Measurements from ENCODE around the gene GCDH. TPM values are rescaled to one million over a fixed set of nuclear protein-coding genes. Genes with fewer than 3 reads are reported as not detected.

The GCDH gene
- total and polyA plus RNA-seq, 2 of the 8 experiments (the other 6 are each of a cell fraction or from before 2014, with no cell fraction given) = 67.3 to 89.4 TPM

GRCh38 chr19:12884202-12884601, 6.8 kb upstream of the GCDH start:
- WGBS, 2 experiments (ENCODE audit: extremely low coverage in 1 of 2, insufficient coverage in 1 of 2, insufficient read length in 1 of 2, insufficient replicate concordance in 2 of 2, low coverage in 1 of 2, low lambda C conversion rate in 2 of 2, missing lambda C conversion rate in 1 of 2) = 80% methylated on average over 3 of the region's 3 CpGs; no CpG with 5 or more reads in 1 of the 2 experiments
- Histone ChIP-seq H2BK12ac (ENCODE audit: low read depth, low read length) (peak overlapping the region; percentile 99), H2BK5ac (ENCODE audit: low read depth, low read length) (no peak overlapping the region), H3K4me2 (ENCODE audit: insufficient read depth in 1 of 2, low read depth in 2 of 2, low read length in 2 of 2) (peak overlapping the region; percentile 75 to 97; a peak in 3 of 4 replicates), H3K9me3 (ENCODE audit: insufficient read depth in 2 of 2, low read depth in 1 of 2, low read length in 1 of 2) (no peaks in the 10 kb centered on the region; a peak in 2 of 4 replicates), H2AFZ (ENCODE audit: low read length) (no peak overlapping the region), H4K8ac (ENCODE audit: extremely low read depth, insufficient read depth, low read length) (peak overlapping the region; percentile 90; the same call in 1 of the 2 replicates), H3K4me3 (ENCODE audit: extremely low read depth in 1 of 4, insufficient read depth in 2 of 4, low read depth in 3 of 4, low read length in 4 of 4) (peak overlapping the region in 1 of 4 experiments; percentile 75; a peak in 2 of 8 replicates), H3K79me2 (ENCODE audit: control insufficient read depth in 1 of 2, insufficient read depth in 2 of 2, low read length in 2 of 2) (no peaks in the 10 kb centered on the region), H3K27ac (ENCODE audit: low read depth, low read length) (no peak overlapping the region), H4K20me1 (replicated peaks in 1 of 2; ENCODE audit: control insufficient read depth in 1 of 2, insufficient read depth in 2 of 2, low read length in 2 of 2) (no peaks in the 10 kb centered on the region), H3K36me3 (ENCODE audit: control insufficient read depth in 2 of 4, insufficient read depth in 4 of 4, low read length in 3 of 4) (no peaks in the 10 kb centered on the region), H2BK120ac (replicated peaks; ENCODE audit: low read depth, low read length) (peak overlapping the region; percentile 81), H3K4ac (replicated peaks; ENCODE audit: insufficient read length, low read depth, low read length) (peak overlapping the region; percentile 99), H2BK15ac (ENCODE audit: low read length) (peak overlapping the region; percentile 96), H2BK20ac (ENCODE audit: low read length) (peak overlapping the region; percentile 66; the same call in 1 of the 2 replicates), H3K14ac (ENCODE audit: insufficient read length) (no peak overlapping the region), H2AK5ac (ENCODE audit: low read depth, low read length) (peak overlapping the region; percentile 6; the same call in 1 of the 2 replicates), H4K91ac (replicated peaks; ENCODE audit: insufficient read length, low read length) (peak overlapping the region; percentile 94), H4K5ac (ENCODE audit: insufficient read length, low read depth, low read length) (peak overlapping the region; percentile 59), H3K23ac (ENCODE audit: insufficient read length) (no peak overlapping the region), H3K4me1 (replicated peaks in 1 of 4; ENCODE audit: control insufficient read depth in 3 of 4, insufficient read depth in 4 of 4, low read length in 3 of 4) (peaks cover 0 to 7% (median 6%) of the 10 kb centered on the region in 4 experiments; a peak in 5 of 7 replicates), H3K27me3 (replicated peaks in 1 of 4; ENCODE audit: control insufficient read depth in 3 of 4, extremely low read depth in 1 of 4, insufficient read depth in 3 of 4, low read length in 3 of 4) (peaks cover 0 to 9% (median 4%) of the 10 kb centered on the region in 4 experiments; a peak in 4 of 7 replicates), H3K79me1 (ENCODE audit: low read depth, low read length) (no peaks in the 10 kb centered on the region), H3K56ac (replicated peaks; ENCODE audit: insufficient read length, low read depth, low read length) (no peak overlapping the region), H3K18ac (ENCODE audit: extremely low read depth, low read length) (peak overlapping the region; percentile 60; the same call in 1 of the 2 replicates), H3K23me2 (ENCODE audit: low read depth, low read length) (peaks cover 11% of the 10 kb centered on the region; the same call in 1 of the 2 replicates), H3K9ac (replicated peaks in 1 of 4; ENCODE audit: extremely low read depth in 1 of 4, low read depth in 3 of 4, low read length in 3 of 4) (no peak overlapping the region)
- TF ChIP-seq SP4 (IDR thresholded peaks at IDR 0.05; ENCODE audit: low read length) = no peak
- TF ChIP-seq SRF (IDR thresholded peaks at IDR 0.05; ENCODE audit: low read depth, low read length) = no peak
- TF ChIP-seq ATF2 (IDR thresholded peaks at IDR 0.05; ENCODE audit: low read length) = no peak
- TF ChIP-seq RXRA (IDR thresholded peaks at IDR 0.05; ENCODE audit: insufficient read depth, low read depth, low read length) = no peak
- no peak for TF ChIP-seq USF2 (IDR thresholded peaks at IDR 0.05; ENCODE audit: low read length)
- no peak for TF ChIP-seq EGR1 (IDR thresholded peaks at IDR 0.05; ENCODE audit: borderline replicate concordance, low read depth, low read length)
- TF ChIP-seq EZH2 (IDR thresholded peaks at IDR 0.05; ENCODE audit: low read depth, low read length, severe bottlenecking) = no peak
- no peak for TF ChIP-seq KDM5A (IDR thresholded peaks at IDR 0.05; ENCODE audit: low read length)
- no peak for TF ChIP-seq ZNF274 (IDR thresholded peaks at IDR 0.05; ENCODE audit: borderline replicate concordance, extremely low read depth, low read length)
- ChIA-PET CTCF (ENCODE audit: partially characterized antibody) (interaction anchor here (0.9 to 2.3 kb wide), 10 partner anchors 10 to 187 kb away, joined by 3 to 19 read pairs (median 5); partner anchors contain the start of gene RNASEH2A), POLR2A (ENCODE audit: partially characterized antibody) (interaction anchor here (1.1 to 12.3 kb wide), 15 partner anchors 8 to 70 kb away, joined by 3 to 110 read pairs (median 9); partner anchors contain the start of genes CALR, GADD45GIP1, GCDH and SYCE2)
- DNase-seq (ENCODE audit: low read depth in 1 of 2, low spot score in 2 of 2) (no peak), FAIRE-seq (no peak)
